GM12878 (cell line): ENCODE measurements around the gene MCRIP2. TPM values are rescaled to one million over a fixed set of nuclear protein-coding genes. Genes with fewer than 3 reads are reported as not detected.

ENCODE experiments used
- ATAC-seq: fragments of 200-7000 bp; cut with Tn5 transposase; 3 replicates; pipeline ENCODE4 v1.9.1; 2020; ENCODE audit warnings: mild to moderate bottlenecking, moderate library complexity
- BruUV-seq: library from RNA; stranded (reverse); fragments of 400-500 nt; replicated peaks from 2 replicates; lab custom pipeline; 2021; lab: Mats Ljungman, UMichigan
- CTCF ChIA-PET: fragments of 300-600 bp; sonication (Branson Sonifier 250); formaldehyde crosslinking; extraction: SDS; loops from one replicate; lab custom pipeline; 2021; ENCODE audit warnings: inconsistent platforms; lab: Yijun Ruan, JAX
- POLR2A ChIA-PET: fragments of 350-600 bp; formaldehyde crosslinking; extraction: SDS; loops from one replicate; lab custom pipeline; 2021; ENCODE audit warnings: inconsistent platforms; lab: Charles Lee
- RAD21 ChIA-PET: fragments of 300-600 bp; sonication (Branson Sonifier 250); formaldehyde crosslinking; loops from one replicate; lab custom pipeline; 2023; ENCODE audit warnings: antibody characterized with exemption; ENCODE audit not compliant: unreplicated experiment; lab: Charles Lee
- SMC1A ChIA-PET: fragments of 300-600 bp; sonication (Branson Sonifier 250); formaldehyde crosslinking; loops from one replicate; lab custom pipeline; 2023; ENCODE audit not compliant: unreplicated experiment, uncharacterized antibody; lab: Charles Lee
- DNase-seq: peaks from one replicate; pipeline ENCODE4 v3.0.0-alpha.2; 2011; ENCODE audit warnings: low read depth, low spot score
- FAIRE-seq: peaks from 3 replicates; lab custom pipeline; 2011; peaks lifted over from hg19 to GRCh38; lab: Jason Lieb, UNC
- H2AFZ ChIP-seq: 2 replicates; pipeline ENCODE4 v1.6.0; 2011; ENCODE audit warnings: low read depth, low read length, control low read depth; ENCODE audit not compliant: control insufficient read depth
- H3K27ac ChIP-seq: 2 replicates; pipeline ENCODE4 v1.5.1; 2011; ENCODE audit warnings: control low read depth; ENCODE audit not compliant: control insufficient read depth, insufficient read depth
- H3K27me3 ChIP-seq, 2 experiments: replicated peaks in 1 of 2; 2 replicates each; pipeline versions ENCODE4 v1.6.0 to v1.6.1; 2011; ENCODE audit warnings: low read length in 1 of 2; ENCODE audit not compliant: control insufficient read depth in 2 of 2, insufficient read depth in 2 of 2
- H3K36me3 ChIP-seq, 2 experiments: 2 replicates each; pipeline ENCODE4 v1.5.1; 2011; ENCODE audit warnings: low read length in 1 of 2; ENCODE audit not compliant: control insufficient read depth in 2 of 2, insufficient read depth in 2 of 2
- H3K4me1 ChIP-seq: 2 replicates; pipeline ENCODE4 v1.6.1; 2011; ENCODE audit warnings: mild to moderate bottlenecking, low read length, moderate library complexity, mixed read lengths; ENCODE audit not compliant: control insufficient read depth, insufficient read depth
- H3K4me2 ChIP-seq: 2 replicates; pipeline ENCODE4 v1.6.0; 2011; ENCODE audit warnings: control low read depth; ENCODE audit not compliant: control insufficient read depth, insufficient read depth
- H3K4me3 ChIP-seq: fragments of 200-600 bp; sonication (generic); 2 replicates; pipeline ENCODE4 v1.5.1; 2016
- H3K79me2 ChIP-seq: 2 replicates; pipeline ENCODE4 v1.6.0; 2011; ENCODE audit warnings: low read length; ENCODE audit not compliant: control insufficient read depth, insufficient read depth
- H3K9ac ChIP-seq: 2 replicates; pipeline ENCODE4 v1.8.0; 2011; ENCODE audit warnings: low read length, control low read depth, mixed read lengths; ENCODE audit not compliant: control insufficient read depth, insufficient read depth
- H3K9me3 ChIP-seq: replicated peaks from 3 replicates; pipeline ENCODE4 v1.5.1; 2011; ENCODE audit warnings: mild to moderate bottlenecking, low read length; ENCODE audit not compliant: control insufficient read depth, insufficient read depth
- H4K20me1 ChIP-seq: 2 replicates; pipeline ENCODE4 v1.6.0; 2011; ENCODE audit not compliant: control insufficient read depth, insufficient read depth
- E2F8 ChIP-seq: fragments of 450-650 bp; IDR thresholded peaks from 2 replicates; pipeline ENCODE4 v1.6.1; 2018; ENCODE audit warnings: mild to moderate bottlenecking, low read depth, moderate library complexity; ENCODE audit not compliant: partially characterized antibody
- NFYA ChIP-seq: IDR thresholded peaks from 2 replicates; pipeline ENCODE4 v1.6.1; 2011; ENCODE audit warnings: low read depth, mild to moderate bottlenecking, low read length, improper control_type of control experiment, borderline replicate concordance
- RAD21 ChIP-seq: IDR thresholded peaks from 2 replicates; pipeline ENCODE4 v1.6.1; 2011; ENCODE audit warnings: mild to moderate bottlenecking, low read depth, low read length, moderate library complexity; ENCODE audit not compliant: insufficient read depth
- SMC3 ChIP-seq: IDR thresholded peaks from 2 replicates; pipeline ENCODE4 v1.6.1; 2011; ENCODE audit warnings: low read length, improper control_type of control experiment, borderline replicate concordance
- SP1 ChIP-seq: IDR thresholded peaks from one replicate; pipeline ENCODE4 v1.6.1; 2011; ENCODE audit warnings: low read depth, low read length
- ZNF217 ChIP-seq: fragments of 450-650 bp; IDR thresholded peaks from 2 replicates; pipeline ENCODE4 v1.6.1; 2017; ENCODE audit warnings: antibody characterized with exemption, mild to moderate bottlenecking
- WGBS: methylation state at CpG from one replicate; pipeline ENCODE4 v1.1.6; 2016; ENCODE audit warnings: low lambda C conversion rate; ENCODE audit not compliant: insufficient replicate concordance, insufficient coverage; ENCODE audit errors: missing lambda C conversion rate; 5-methylcytosine and 5-hydroxymethylcytosine counted together
- in situ Hi-C: fragments of 300-500 bp; cut with MboI; formaldehyde crosslinking; loops from 9 replicates; pipeline ENCODE4 v1.14.3; 2018; ENCODE audit warnings: mixed read lengths
- intact Hi-C: fragments of 100-400 bp; cut with micrococcal nuclease; formaldehyde crosslinking; loops from one replicate; pipeline ENCODE4 v1.14.2; 2022; ENCODE audit not compliant: unreplicated experiment
- polyA plus RNA-seq, 11 experiments: library from polyadenylated mRNA; depleted of rRNA in 4 of 11; unstranded in 6 of 11; stranded (reverse) in 5 of 11; fragments of >200 nt; fragmentation: Nextera tagmentation in 4 of 11; fragmentation: Illumina TruSeq in 1 of 11; extraction: Ambion mirVana in 4 of 11; extraction: Trizol in 1 of 11; gene quantifications; 1 replicate in 1 of 11; 2 replicates in 10 of 11; pipeline versions ENCODE4 v1.2.1 to v1.2.3, GENCODE V29; 2011 to 2016; ENCODE audit warnings: inconsistent platforms in 2 of 11, missing spikeins in 2 of 11, low read depth in 1 of 11
- total RNA-seq, 4 experiments: library from RNA; depleted of rRNA in 3 of 4; stranded (reverse); fragments of >200 nt in 3 of 4; fragmentation: Illumina TruSeq in 1 of 4; extraction: Trizol in 1 of 4; gene quantifications; 2 replicates each; pipeline versions ENCODE4 v1.2.1 to v1.2.3, GENCODE V29; 2013 to 2021
- TF ChIP-seq, protein P1 (sequence below), 3 experiments: IDR thresholded peaks in 2 of 3; conservative IDR thresholded peaks in 1 of 3; 2 replicates each; pipeline ENCODE4 v1.5.1; 2011; ENCODE audit warnings: low read depth in 3 of 3, low read length in 3 of 3, mild to moderate bottlenecking in 3 of 3, control low read depth in 2 of 3, moderate library complexity in 2 of 3, inconsistent platforms in 1 of 3, mixed read lengths in 1 of 3; ENCODE audit not compliant: control insufficient read depth in 2 of 3, insufficient read depth in 1 of 3; ENCODE audit errors: extremely low read depth in 1 of 3

MCRIP2 gene
- total and polyA plus RNA-seq, 10 of the 15 experiments (the other 5 are each of a cell fraction or from before 2014, with no cell fraction given): 0.19 to 93.1 (median 57.9) TPM

GRCh38 chr16:598823-599739 is 42.5 kb upstream of the MCRIP2 start (continued):
- TF ChIP-seq E2F8: no peak
- TF ChIP-seq NFYA: no peak

DNA sequence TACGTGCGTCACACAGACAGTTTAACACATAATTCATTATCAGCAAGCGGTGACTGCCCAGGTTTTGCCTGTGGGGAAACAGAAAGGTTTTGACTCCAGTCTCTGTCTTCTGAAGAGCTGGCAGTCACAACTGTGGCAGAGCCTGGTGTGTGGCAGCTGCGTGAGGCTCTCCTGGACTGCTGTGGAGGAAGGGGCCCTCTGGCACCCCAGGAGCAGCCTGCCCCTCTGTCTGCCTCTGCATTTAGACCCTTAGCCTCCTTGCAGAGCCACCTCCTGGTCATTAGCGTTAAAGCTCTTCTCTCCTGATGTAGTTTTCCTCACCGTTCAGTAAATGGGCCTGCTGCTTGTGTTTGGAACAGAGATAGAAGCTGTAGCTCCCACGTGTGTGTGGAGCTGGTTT is 40.8 kb upstream of the MCRIP2 start:
- Histone ChIP-seq H3K27me3 (no peaks in the 10 kb centered on the region), H4K20me1 (no peaks in the 10 kb centered on the region), H3K9ac (no peak overlapping the region), H3K79me2 (no peaks in the 10 kb centered on the region), H3K4me2 (no peak overlapping the region), H3K4me1 (no peaks in the 10 kb centered on the region; the same call in 1 of the 2 replicates), H3K9me3 (no peaks in the 10 kb centered on the region; the same call in 2 of the 3 replicates), H3K27ac (no peak overlapping the region), H2AFZ (no peak overlapping the region), H3K4me3 (no peak overlapping the region), H3K36me3 (peaks cover 0 to 4% of the 10 kb centered on the region in 2 experiments; a peak in 2 of 4 replicates)
- ChIA-PET RAD21 (interaction anchor here (1.4 kb wide), 1 partner anchor 74 kb away, joined by 3 read pairs; the partner anchor contains the start of gene CAPN15), CTCF (interaction anchor here (0.6 to 2.0 kb wide), 4 partner anchors 9 to 166 kb away, joined by 3 to 5 read pairs (median 4); partner anchors contain the start of gene NHLRC4), SMC1A (interaction anchor here (1.1 kb wide), 1 partner anchor 75 kb away, joined by 3 read pairs; no protein-coding TSS in a partner anchor), POLR2A (no interaction called here)
- WGBS: 42% methylated on average over 7 of the region's 7 CpGs
- FAIRE-seq (no peak), DNase-seq (no peak), ATAC-seq (peak; percentile 58)
- intact Hi-C loops: no loop called here
- TF ChIP-seq RAD21 (0 out of 2 replicates have a peak, but pooled peaks have one; percentile 5), SMC3 (peak; percentile 13; the same call in 1 of the 2 replicates), SP1 (no peak), ZNF217 (no peak)
- TF ChIP-seq, protein P1, sequence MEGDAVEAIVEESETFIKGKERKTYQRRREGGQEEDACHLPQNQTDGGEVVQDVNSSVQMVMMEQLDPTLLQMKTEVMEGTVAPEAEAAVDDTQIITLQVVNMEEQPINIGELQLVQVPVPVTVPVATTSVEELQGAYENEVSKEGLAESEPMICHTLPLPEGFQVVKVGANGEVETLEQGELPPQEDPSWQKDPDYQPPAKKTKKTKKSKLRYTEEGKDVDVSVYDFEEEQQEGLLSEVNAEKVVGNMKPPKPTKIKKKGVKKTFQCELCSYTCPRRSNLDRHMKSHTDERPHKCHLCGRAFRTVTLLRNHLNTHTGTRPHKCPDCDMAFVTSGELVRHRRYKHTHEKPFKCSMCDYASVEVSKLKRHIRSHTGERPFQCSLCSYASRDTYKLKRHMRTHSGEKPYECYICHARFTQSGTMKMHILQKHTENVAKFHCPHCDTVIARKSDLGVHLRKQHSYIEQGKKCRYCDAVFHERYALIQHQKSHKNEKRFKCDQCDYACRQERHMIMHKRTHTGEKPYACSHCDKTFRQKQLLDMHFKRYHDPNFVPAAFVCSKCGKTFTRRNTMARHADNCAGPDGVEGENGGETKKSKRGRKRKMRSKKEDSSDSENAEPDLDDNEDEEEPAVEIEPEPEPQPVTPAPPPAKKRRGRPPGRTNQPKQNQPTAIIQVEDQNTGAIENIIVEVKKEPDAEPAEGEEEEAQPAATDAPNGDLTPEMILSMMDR (IDR thresholded peaks at IDR 0.05 in 2 of 3, conservative IDR thresholded peaks at IDR 0.05 in 1 of 3; ENCODE audit: control insufficient read depth in 2 of 3, extremely low read depth in 1 of 3, insufficient read depth in 1 of 3, low read depth in 3 of 3, low read length in 3 of 3): peak; percentile 13 to 28 (median 22); a peak in 3 of 6 replicates
- BruUV-seq: no TSS peak
- in situ Hi-C loops: no loop called here
